WERI-Rb-1 (cell line): ENCODE measurements around the gene FAM13C.

ENCODE experiments used
- DNase-seq: peaks from one replicate; pipeline ENCODE4 v3.0.0-alpha.2; 2020
- H3K27ac ChIP-seq: fragments of 250-450 bp; sonication (Bioruptor Pico); 2 replicates; pipeline ENCODE4 v1.5.1; 2020; ENCODE audit warnings: mild to moderate bottlenecking, moderate library complexity
- H3K27me3 ChIP-seq: fragments of 250-450 bp; sonication (Bioruptor Pico); 2 replicates; pipeline ENCODE4 v1.5.1; 2021; ENCODE audit warnings: mild to moderate bottlenecking, low read depth, moderate library complexity; ENCODE audit not compliant: insufficient read depth, severe bottlenecking
- H3K36me3 ChIP-seq: fragments of 250-450 bp; sonication (Bioruptor Pico); 2 replicates; pipeline ENCODE4 v1.5.1; 2020; ENCODE audit warnings: mild to moderate bottlenecking, moderate library complexity
- H3K4me3 ChIP-seq: 2 replicates; pipeline ENCODE4 v1.5.1; 2011; ENCODE audit warnings: low read depth, mild to moderate bottlenecking, control low read depth, low read length
- H3K9me3 ChIP-seq: fragments of 250-450 bp; sonication (Bioruptor Pico); 2 replicates; pipeline ENCODE4 v1.5.1; 2021; ENCODE audit warnings: mild to moderate bottlenecking, moderate library complexity; ENCODE audit not compliant: severe bottlenecking
- TF ChIP-seq, protein P1 (sequence below): IDR thresholded peaks from 2 replicates; pipeline ENCODE4 v1.5.1; 2011; ENCODE audit warnings: low read depth, mild to moderate bottlenecking, control low read depth, inconsistent platforms, low read length

The FAM13C gene

DNA sequence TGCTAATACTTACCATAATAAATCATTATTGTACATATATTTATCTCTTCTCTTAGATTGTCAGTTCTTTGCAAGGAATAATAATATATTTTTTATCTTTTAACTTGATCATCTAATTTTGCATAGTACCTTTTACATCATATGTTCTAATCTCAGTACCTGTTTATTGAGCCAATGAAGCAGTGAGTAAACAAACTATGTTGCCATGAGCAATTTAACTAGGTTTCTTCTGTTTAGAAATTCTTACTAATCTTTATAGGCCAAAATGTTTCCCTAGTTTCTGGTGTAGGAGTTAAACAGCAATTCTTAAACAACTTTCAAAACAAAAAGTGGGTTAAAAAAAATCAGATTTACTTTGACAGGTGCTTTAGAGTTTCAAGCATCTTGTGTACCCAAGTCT, 124.6 kb downstream of the FAM13C start:
- Histone ChIP-seq H3K4me3 (no peak overlapping the region), H3K36me3 (peaks cover 39% of the 10 kb centered on the region)
- DNase-seq: no peak

DNA sequence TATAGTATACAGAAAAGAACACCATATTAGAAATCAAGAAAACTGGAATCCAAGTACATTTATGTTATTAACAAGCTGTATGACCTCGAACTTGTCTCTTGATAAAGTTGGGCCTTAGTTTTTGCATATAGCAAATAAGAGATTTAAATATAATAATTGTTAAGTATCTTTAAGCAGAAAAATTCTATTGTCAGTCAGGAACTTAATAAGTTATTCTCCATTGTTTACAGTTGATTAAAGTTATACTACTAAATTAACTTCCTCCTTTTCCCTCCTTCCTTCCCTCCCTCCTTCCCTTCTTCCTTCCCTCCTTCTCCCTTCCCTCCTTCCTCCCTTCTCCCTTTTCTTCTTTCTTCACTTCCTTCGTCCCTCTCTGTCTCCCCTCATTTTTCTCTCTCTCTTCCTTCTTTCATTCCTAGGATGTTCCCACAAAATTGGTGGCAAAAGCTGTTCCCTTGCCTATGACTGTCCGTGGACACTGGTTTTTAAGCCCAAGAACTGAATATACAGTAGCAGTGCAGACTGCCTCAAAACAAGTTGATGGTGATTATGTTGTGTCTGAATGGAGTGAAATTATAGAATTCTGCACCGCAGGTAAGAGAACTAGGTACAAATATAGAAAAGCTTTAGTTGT, 126.2 kb downstream of the FAM13C start:
- peaks cover 30% of the 10 kb centered on the region for H3K36me3 ChIP-seq
- H3K27ac ChIP-seq: no peak overlapping the region
- no peak overlapping the region for H3K4me3 ChIP-seq
- H3K9me3 ChIP-seq: no peaks in the 10 kb centered on the region
- TF ChIP-seq, protein P1, sequence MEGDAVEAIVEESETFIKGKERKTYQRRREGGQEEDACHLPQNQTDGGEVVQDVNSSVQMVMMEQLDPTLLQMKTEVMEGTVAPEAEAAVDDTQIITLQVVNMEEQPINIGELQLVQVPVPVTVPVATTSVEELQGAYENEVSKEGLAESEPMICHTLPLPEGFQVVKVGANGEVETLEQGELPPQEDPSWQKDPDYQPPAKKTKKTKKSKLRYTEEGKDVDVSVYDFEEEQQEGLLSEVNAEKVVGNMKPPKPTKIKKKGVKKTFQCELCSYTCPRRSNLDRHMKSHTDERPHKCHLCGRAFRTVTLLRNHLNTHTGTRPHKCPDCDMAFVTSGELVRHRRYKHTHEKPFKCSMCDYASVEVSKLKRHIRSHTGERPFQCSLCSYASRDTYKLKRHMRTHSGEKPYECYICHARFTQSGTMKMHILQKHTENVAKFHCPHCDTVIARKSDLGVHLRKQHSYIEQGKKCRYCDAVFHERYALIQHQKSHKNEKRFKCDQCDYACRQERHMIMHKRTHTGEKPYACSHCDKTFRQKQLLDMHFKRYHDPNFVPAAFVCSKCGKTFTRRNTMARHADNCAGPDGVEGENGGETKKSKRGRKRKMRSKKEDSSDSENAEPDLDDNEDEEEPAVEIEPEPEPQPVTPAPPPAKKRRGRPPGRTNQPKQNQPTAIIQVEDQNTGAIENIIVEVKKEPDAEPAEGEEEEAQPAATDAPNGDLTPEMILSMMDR: no peak
- no peak for DNase-seq
- no peaks in the 10 kb centered on the region for H3K27me3 ChIP-seq

More for the DNA sequence above, 124.6 kb downstream of the FAM13C start:
- no peaks in the 10 kb centered on the region for H3K27me3 ChIP-seq
- H3K9me3 ChIP-seq: no peaks in the 10 kb centered on the region
- no peak overlapping the region for H3K27ac ChIP-seq
- TF ChIP-seq, protein P1: no peak

DNA sequence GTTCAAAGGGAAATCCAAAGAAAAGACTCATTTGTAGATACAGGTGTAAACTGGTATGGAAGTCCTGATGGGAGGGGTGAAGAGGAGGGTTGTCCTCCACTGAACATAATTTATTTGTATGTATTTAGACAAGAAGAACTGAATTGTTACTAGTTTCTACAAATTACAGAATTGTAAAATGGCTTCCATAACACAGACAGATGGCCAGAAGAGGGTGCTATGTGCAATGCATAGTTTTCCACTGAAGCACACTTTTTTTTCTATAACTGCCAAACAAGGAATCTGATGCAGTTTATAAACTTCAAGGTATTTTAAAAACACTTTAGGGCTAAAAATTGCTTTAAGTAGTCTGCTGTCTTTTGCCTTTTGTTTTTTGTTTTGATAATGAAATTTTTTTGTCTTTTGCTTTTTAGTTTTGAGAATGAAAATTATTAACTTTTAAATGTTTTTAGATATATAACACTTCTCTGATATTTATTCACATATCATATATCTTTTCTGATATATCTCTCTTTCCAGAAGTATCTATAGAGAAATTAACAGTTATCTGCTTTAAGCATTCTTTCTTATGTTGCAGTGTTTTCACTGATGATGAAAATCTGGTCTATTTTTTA, 127.4 kb downstream of the FAM13C start:
- Histone ChIP-seq H3K36me3 (peaks cover 27% of the 10 kb centered on the region), H3K27me3 (no peaks in the 10 kb centered on the region), H3K27ac (no peak overlapping the region), H3K4me3 (no peak overlapping the region), H3K9me3 (no peaks in the 10 kb centered on the region)
- no peak for DNase-seq
- TF ChIP-seq, protein P1: peak; percentile 43; the same call in 1 of the 2 replicates

DNA sequence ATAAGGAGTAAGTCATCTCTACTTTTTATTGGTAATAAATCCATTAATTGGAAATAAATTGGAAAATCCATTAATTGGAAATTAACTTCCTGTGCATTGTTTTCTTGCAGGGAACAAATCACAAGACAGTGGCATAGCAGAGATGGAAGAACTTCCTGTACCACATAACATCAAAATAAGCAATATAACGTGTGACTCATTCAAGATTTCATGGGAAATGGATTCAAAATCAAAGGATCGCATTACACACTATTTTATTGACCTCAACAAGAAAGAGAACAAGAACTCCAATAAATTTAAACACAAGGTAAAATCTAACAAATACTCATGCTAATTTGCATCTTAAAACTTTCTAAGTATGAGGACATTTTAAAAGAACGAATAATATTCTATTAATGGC, 128.2 kb downstream of the FAM13C start:
- Histone ChIP-seq H3K9me3 (no peaks in the 10 kb centered on the region), H3K27ac (no peak overlapping the region), H3K36me3 (peaks cover 19% of the 10 kb centered on the region), H3K4me3 (no peak overlapping the region), H3K27me3 (no peaks in the 10 kb centered on the region)
- TF ChIP-seq, protein P1: no peak
- no peak for DNase-seq

DNA sequence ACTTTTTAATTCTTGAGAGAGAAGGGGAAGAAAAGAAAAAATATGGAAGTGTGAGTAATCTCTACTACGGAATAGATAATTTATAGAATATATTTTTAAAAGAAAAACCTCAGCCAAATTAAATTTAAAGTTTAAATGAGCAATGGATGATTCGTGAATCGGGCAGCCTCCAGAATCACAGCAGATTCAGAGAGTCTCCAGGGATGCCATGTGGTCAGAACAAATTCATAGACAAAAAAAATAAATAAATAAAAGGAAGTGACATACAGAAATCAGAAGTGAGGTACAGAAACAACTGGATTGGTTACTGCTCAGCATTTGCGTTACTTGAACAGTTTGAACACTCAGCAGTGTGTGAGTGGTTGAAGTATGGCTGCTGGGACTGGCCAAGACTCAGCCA, 132.9 kb downstream of the FAM13C start:
- TF ChIP-seq, protein P1: no peak
- Histone ChIP-seq H3K27ac (no peak overlapping the region), H3K36me3 (no peaks in the 10 kb centered on the region; the same call in 1 of the 2 replicates), H3K27me3 (no peaks in the 10 kb centered on the region), H3K9me3 (no peaks in the 10 kb centered on the region), H3K4me3 (no peak overlapping the region)
- DNase-seq: no peak
